ENCODE measurements around the gene MPHOSPH6. TPM values are rescaled to one million over a fixed set of nuclear protein-coding genes. Genes with fewer than 3 reads are reported as not detected.

The MPHOSPH6 gene
- total RNA-seq, 1 donor from 2014 or later: 23.7 TPM

- peaks cover 5% of the 10 kb centered on the region for H3K36me3 Mint-ChIP-seq (ENCODE audit: low read depth, unreplicated experiment)
- no peaks in the 10 kb centered on the region for H3K9me3 Mint-ChIP-seq (ENCODE audit: unreplicated experiment)
- H3K36me3 ChIP-seq (ENCODE audit: insufficient read depth, low read length): peaks cover 2% of the 10 kb centered on the region
- no peaks in the 10 kb centered on the region for H3K27me3 ChIP-seq (ENCODE audit: insufficient read depth, low read length)
- H4K20me1 ChIP-seq (ENCODE audit: insufficient read depth, low read length): peaks cover 44% of the 10 kb centered on the region
- TF ChIP-seq EZH2 (IDR thresholded peaks at IDR 0.05; ENCODE audit: insufficient read depth, low read length) (no peak), CTCF (IDR thresholded peaks at IDR 0.05; ENCODE audit: insufficient read depth, low read depth, low read length) (no peak)
- H3K4me2 ChIP-seq (ENCODE audit: low read length): no peak overlapping the region
- H3K27me3 Mint-ChIP-seq (ENCODE audit: low read depth, unreplicated experiment): no peaks in the 10 kb centered on the region
- H3K4me3 Mint-ChIP-seq (ENCODE audit: unreplicated experiment): no peak overlapping the region
- no peaks in the 10 kb centered on the region for H3K9me3 ChIP-seq (ENCODE audit: insufficient read depth, low read depth, low read length)
- no peak overlapping the region for H2AFZ ChIP-seq (ENCODE audit: low read depth, low read length)
- no peak overlapping the region for H3K9ac ChIP-seq (ENCODE audit: low read length)
- DNase-seq (ENCODE audit: low read depth): no peak
- no peaks in the 10 kb centered on the region for H3K4me1 ChIP-seq (ENCODE audit: insufficient read depth, low read length)
- no peak overlapping the region for H3K27ac ChIP-seq (ENCODE audit: low read depth, low read length)
- peaks cover 15% of the 10 kb centered on the region for H3K4me1 Mint-ChIP-seq (ENCODE audit: low read depth, unreplicated experiment)
- peak; percentile 39 for FAIRE-seq
- H3K79me2 ChIP-seq (ENCODE audit: insufficient read depth, low read length): peaks cover 51% of the 10 kb centered on the region
- H3K4me3 ChIP-seq (ENCODE audit: insufficient read depth, low read depth, low read length): no peak overlapping the region
- no peak overlapping the region for H3K27ac Mint-ChIP-seq (ENCODE audit: unreplicated experiment)
Observed at GRCh38 chr16:82156761-82157533, 13.1 kb downstream of the MPHOSPH6 start.

- H3K27me3 Mint-ChIP-seq (ENCODE audit: low read depth, unreplicated experiment): no peaks in the 10 kb centered on the region
- Histone ChIP-seq H3K79me2 (ENCODE audit: insufficient read depth, low read length) (peaks cover 48% of the 10 kb centered on the region), H3K4me1 (ENCODE audit: insufficient read depth, low read length) (no peaks in the 10 kb centered on the region), H4K20me1 (ENCODE audit: insufficient read depth, low read length) (peaks cover 28% of the 10 kb centered on the region), H3K27me3 (ENCODE audit: insufficient read depth, low read length) (no peaks in the 10 kb centered on the region), H3K4me2 (ENCODE audit: low read length) (no peak overlapping the region), H3K27ac (ENCODE audit: low read depth, low read length) (no peak overlapping the region), H3K36me3 (ENCODE audit: insufficient read depth, low read length) (peaks cover 13% of the 10 kb centered on the region), H3K4me3 (ENCODE audit: insufficient read depth, low read depth, low read length) (no peak overlapping the region), H2AFZ (ENCODE audit: low read depth, low read length) (no peak overlapping the region), H3K9ac (ENCODE audit: low read length) (no peak overlapping the region), H3K9me3 (ENCODE audit: insufficient read depth, low read depth, low read length) (no peaks in the 10 kb centered on the region)
- FAIRE-seq (no peak), DNase-seq (ENCODE audit: low read depth) (peak; percentile 50)
- H3K27ac Mint-ChIP-seq (ENCODE audit: unreplicated experiment): no peak overlapping the region
- peaks cover 4% of the 10 kb centered on the region for H3K36me3 Mint-ChIP-seq (ENCODE audit: low read depth, unreplicated experiment)
- peaks cover 12% of the 10 kb centered on the region for H3K4me1 Mint-ChIP-seq (ENCODE audit: low read depth, unreplicated experiment)
- no peaks in the 10 kb centered on the region for H3K9me3 Mint-ChIP-seq (ENCODE audit: unreplicated experiment)
- no peak overlapping the region for H3K4me3 Mint-ChIP-seq (ENCODE audit: unreplicated experiment)
- TF ChIP-seq EZH2 (IDR thresholded peaks at IDR 0.05; ENCODE audit: insufficient read depth, low read length) (no peak), CTCF (IDR thresholded peaks at IDR 0.05; ENCODE audit: insufficient read depth, low read depth, low read length) (no peak)
Observed at GRCh38 chr16:82152641-82153112, 17.3 kb downstream of the MPHOSPH6 start.

GRCh38 chr16:82152196-82152595, 17.8 kb downstream of the MPHOSPH6 start:
- no peak overlapping the region for H3K4me3 Mint-ChIP-seq (ENCODE audit: unreplicated experiment)
- Histone ChIP-seq H3K36me3 (ENCODE audit: insufficient read depth, low read length) (peaks cover 15% of the 10 kb centered on the region), H3K4me1 (ENCODE audit: insufficient read depth, low read length) (no peaks in the 10 kb centered on the region), H3K9me3 (ENCODE audit: insufficient read depth, low read depth, low read length) (no peaks in the 10 kb centered on the region), H2AFZ (ENCODE audit: low read depth, low read length) (no peak overlapping the region), H3K9ac (ENCODE audit: low read length) (no peak overlapping the region), H3K27ac (ENCODE audit: low read depth, low read length) (no peak overlapping the region), H3K4me3 (ENCODE audit: insufficient read depth, low read depth, low read length) (no peak overlapping the region), H3K4me2 (ENCODE audit: low read length) (no peak overlapping the region), H3K79me2 (ENCODE audit: insufficient read depth, low read length) (peaks cover 43% of the 10 kb centered on the region), H4K20me1 (ENCODE audit: insufficient read depth, low read length) (peaks cover 23% of the 10 kb centered on the region), H3K27me3 (ENCODE audit: insufficient read depth, low read length) (no peaks in the 10 kb centered on the region)
- DNase-seq (ENCODE audit: low read depth): peak; percentile 16
- TF ChIP-seq CTCF (IDR thresholded peaks at IDR 0.05; ENCODE audit: insufficient read depth, low read depth, low read length) (no peak), EZH2 (IDR thresholded peaks at IDR 0.05; ENCODE audit: insufficient read depth, low read length) (no peak)
- no peaks in the 10 kb centered on the region for H3K27me3 Mint-ChIP-seq (ENCODE audit: low read depth, unreplicated experiment)
- no peaks in the 10 kb centered on the region for H3K9me3 Mint-ChIP-seq (ENCODE audit: unreplicated experiment)
- peaks cover 9% of the 10 kb centered on the region for H3K36me3 Mint-ChIP-seq (ENCODE audit: low read depth, unreplicated experiment)
- peaks cover 7% of the 10 kb centered on the region for H3K4me1 Mint-ChIP-seq (ENCODE audit: low read depth, unreplicated experiment)
- FAIRE-seq: no peak
- H3K27ac Mint-ChIP-seq (ENCODE audit: unreplicated experiment): no peak overlapping the region

Data from astrocyte (in vitro differentiated cells and primary cell).